NCI-H446 treated with DMSO at 0.1 percent for 48 hours (cell line): ENCODE measurements around the gene ZRANB1.

Source experiments
- DNase-seq: peaks from one replicate; lab custom pipeline; 2025; lab: John Stamatoyannopoulos, UW

Gene ZRANB1

DNA sequence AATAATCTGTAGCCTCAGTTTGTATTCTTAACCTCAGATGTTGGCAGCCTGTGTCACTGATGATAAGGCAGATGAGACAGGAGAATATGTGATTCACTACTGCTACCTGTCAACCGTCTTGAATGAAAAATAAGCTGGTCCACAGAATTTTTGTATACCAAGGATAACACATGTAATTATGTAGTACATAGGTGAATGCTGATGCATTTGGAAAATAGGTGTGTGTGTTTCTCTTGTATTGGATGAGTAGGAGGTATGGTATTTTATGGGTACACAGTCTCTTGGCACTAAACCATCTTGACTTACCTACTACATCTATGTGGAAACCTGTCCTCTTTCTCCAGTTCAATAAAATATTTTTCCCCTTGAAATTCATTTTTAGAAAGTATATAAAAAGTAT is 20.7 kb upstream of the ZRANB1 start:
- no peak for DNase-seq

DNA sequence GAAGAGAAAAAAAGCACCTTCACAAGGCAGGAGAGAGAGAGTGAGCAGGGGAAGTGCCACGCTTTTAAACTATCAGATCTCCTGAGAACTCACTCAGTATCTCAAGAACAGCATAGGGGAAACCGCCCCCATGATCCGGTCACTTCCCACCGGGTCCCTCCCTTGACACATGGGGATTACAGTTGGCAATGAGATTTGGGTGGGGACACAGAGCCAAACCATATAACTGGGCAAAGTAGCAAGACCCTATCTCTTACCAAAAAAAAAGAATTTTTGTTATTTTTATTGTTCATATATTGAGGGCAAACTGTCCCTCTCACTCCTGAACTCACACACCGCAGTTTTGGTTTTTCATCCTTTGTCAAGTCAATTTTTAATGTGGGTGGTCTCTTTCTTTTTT is 18.2 kb upstream of the ZRANB1 start:
- no peak for DNase-seq

DNA sequence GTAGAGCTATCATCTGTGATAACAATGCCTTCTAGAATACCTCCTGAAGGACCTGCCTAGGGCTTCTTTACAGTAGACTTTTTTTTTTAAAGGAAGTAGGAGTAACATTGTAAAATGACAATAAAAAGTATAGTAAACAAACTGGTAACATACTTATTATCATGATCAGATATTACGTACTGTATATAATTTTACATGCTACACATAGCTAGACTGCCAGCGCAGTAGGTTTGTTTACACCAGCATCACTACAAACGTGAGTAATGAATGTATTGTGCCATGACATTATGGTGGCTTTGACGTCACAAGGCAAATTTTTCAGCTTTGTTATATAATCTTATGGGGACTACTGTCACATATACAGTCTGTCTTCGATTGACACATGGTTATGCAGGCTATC is 15.4 kb upstream of the ZRANB1 start:
- DNase-seq = no peak

DNA sequence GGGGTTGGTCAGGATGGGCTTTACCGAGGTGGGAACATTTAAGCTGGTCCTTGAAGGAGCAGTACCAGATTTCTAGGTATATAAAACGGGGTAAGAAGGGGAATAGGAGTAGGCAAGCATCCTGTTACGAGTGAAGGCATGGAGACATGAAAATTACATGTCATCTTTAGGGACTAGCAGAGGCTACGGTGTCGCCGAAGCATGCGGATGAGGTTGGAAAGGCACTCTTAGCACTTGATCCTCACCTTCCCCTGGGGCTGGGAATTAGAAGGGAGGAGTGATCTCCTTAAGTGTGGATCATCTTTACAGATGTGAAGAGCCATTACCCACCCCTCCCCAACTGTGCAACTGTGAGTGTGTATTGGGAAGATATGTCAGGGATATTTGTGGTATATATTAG is 13.8 kb upstream of the ZRANB1 start:
- DNase-seq = no peak

DNA sequence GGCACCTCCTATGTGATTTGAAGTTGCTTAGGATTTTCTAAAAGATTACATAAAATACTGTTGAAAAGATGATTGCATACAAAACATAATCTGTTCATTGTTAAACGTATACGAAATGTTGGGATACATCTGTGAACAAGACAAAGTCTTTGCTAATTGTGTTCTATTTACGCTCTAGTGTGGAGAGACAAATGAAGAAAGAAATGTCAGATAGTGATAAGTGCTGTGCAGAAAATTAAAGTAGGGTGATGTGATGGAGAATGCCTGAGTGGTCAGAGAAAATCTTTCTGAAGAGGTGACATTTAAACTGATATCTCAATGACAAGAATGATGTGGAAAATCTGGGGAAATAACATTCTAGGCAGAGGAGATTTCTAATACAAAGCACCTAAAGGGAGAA is 13.4 kb upstream of the ZRANB1 start:
- DNase-seq = no peak

DNA sequence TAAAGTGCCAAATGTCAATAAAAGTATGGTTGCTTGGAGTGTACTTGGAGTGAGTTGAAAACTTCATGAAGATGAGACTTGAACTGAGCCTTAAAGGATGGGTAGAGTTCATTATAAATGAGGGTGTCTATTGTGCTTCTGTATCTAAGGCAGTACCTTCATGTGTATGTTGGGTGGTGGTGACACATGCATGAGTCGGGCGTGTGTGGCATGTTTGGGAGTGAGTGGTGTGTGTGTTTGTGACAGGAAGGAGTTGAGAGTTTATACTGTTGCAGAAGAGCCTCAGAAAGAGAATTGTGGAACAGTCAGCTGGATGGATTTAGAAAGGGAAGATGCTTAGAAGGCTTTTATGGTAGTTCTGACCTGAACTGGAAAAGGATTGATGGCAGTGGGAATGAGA is 6.0 kb upstream of the ZRANB1 start:
- no peak for DNase-seq

DNA sequence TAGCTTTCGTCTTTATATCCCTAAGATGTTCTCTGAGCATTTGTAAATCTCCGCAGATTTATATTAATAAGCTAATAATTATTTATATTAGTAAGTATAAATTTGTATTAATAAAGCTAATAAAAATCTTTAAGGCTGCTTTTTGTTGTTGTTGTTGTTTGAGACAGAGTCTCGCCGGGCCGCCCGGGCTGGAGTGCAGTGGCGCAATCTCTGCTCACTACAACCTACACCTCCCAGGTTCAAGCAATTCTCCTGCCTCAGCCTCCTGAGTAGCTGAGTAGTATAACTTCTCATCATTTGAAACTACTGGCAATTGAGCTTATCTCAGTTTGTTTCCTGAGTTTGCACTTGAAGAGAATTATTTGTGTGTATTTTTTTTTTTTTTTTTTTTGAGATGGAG is 5.1 kb upstream of the ZRANB1 start:
- no peak for DNase-seq

DNA sequence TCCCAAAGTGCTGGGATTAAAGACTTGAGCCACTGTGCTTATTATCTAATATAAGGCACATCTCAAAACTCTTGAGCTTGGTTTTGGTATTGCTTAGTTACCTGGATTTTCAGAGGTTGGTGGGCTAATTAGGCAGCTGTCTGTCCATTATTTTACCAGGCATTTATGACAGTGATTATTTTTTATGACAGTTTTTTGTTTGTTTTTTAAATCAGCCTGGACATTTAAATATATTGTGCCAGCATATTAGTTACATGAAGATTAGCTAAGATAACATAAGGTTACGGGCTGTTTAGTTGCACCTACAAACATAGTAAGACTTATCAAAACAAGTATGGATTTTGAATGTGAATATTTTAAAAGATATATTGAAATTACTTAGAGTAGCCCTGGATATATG is 2.6 kb upstream of the ZRANB1 start:
- no peak for DNase-seq

DNA sequence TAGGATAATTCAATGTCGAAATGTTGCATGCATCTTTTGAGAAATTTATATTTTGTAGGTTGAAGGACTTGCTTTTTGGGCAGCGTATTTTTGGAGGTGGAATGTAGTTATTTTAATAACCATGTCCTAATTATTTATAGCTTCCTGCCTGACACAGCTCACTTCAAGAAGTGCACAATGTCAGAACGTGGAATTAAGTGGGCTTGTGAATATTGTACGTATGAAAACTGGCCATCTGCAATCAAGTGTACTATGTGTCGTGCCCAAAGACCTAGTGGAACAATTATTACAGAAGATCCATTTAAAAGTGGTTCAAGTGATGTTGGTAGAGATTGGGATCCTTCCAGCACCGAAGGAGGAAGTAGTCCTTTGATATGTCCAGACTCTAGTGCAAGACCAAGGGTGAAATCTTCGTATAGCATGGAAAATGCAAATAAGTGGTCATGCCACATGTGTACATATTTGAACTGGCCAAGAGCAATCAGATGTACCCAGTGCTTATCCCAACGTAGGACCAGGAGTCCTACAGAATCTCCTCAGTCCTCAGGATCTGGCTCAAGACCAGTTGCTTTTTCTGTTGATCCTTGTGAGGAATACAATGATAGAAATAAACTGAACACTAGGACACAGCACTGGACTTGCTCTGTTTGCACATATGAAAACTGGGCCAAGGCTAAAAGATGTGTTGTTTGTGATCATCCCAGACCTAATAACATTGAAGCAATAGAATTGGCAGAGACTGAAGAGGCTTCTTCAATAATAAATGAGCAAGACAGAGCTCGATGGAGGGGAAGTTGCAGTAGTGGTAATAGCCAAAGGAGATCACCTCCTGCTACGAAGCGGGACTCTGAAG is 620 bp downstream of the ZRANB1 start:
- no peak for DNase-seq

DNA sequence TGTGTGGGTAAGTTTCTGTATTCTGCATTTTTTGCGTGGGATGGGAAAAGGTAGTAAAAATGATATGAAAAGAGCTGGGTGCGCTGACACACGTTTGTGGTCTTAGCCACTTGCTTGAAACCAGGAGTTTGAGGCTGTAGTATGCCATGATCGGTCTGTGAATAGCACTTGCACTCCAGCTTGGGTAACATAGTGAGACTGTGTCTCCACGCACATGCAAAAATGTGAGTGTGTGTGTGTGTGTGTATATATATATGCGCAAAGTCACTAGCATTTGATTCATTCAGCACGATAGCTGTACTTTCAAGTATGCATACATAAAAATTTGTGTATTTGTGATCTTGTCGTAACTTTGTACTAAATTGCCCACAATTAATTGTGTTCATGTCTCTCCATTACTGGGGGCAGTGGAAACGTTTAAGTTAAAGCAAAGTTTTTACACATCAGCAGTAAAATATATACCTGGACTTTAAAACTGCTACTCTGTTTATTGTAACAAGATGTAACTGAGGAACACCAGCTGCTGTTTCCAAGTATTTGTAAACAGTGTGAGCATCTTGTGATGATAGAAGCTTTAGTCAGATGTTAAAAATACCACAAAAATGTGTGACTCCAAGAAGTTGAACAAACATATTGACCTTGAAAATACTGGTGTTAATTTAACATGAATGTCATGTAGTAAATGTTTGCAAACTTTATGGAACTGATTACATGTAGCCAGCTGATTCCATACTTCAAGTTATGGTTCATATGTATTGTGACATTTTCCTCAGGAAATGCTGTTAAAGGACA is 1.6 kb downstream of the ZRANB1 start:
- DNase-seq = no peak

DNA sequence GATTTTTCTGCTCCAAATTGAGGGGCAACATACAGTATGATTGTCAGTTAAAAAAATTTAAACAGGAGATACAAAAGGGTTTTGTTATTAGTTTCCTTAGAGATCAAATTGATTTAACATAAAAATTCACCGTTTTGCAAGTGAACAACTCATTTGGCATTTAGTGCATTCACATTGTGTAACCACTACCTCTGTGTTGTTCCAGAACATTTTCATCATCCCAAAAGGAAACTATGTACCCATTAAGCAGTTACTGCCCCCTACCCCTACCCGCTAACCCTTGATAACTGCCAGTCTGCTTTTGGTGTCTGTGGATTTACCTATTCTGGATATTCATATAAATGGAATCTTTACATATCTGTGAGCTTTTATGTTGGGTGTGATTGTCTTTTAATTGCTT is 3.1 kb downstream of the ZRANB1 start:
- no peak for DNase-seq

DNA sequence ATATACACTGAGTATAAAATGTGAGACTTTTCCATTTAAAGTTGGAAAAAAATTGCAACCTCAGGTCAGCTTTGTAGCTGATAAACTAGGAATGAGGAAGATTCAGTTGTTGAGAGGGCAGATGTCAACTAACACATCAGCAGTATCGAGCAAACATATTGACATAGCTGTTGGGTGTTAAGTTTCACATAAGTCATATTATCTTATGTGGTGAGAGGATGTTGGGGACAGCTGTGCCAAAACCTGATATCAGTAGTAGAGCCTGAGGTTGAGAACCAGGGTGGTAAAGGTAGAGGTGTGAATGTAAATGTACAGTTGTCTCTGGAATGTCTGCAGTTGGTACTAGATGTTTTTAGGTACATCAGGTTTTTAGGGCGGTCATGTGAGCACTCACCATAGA is 5.0 kb downstream of the ZRANB1 start:
- no peak for DNase-seq

DNA sequence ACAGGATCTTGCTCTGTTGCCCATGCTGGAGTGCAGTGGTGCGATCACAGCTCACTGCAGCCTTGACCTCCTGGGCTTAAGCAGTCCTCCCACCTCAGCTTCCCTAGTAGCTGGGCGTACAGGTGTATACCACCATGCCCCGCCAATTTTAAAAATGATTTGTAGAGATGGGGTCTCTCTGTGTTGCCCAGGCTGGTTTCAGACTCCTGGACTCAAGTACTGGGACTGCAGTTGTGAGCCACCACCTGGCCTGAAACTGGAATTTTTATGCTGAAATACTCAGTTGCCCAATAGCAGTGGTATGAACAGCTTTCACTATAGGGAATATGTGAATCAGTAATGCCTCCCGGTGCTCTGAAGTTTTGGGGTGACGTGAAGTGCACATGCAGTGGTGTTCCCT is 7.6 kb downstream of the ZRANB1 start:
- DNase-seq = no peak

DNA sequence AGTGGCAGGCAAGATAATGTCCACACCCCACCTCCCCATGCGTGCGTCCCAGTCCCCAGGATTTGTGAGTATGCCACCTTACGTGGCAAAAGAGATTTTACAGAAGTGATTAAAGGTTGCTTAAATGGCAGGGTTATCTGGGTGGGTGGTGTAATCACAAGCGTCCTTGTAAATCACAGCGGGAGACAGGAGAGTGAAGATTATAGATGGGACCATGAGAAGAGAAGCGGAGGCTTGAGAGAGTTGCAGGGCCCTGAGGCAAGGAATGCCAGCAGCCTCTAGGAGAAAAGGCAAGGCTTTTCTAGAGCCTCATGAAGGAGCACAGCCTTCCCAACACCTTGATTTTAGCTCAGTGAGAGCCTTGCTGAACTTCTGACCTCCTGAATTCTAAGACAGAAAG is 10.2 kb downstream of the ZRANB1 start:
- no peak for DNase-seq

DNA sequence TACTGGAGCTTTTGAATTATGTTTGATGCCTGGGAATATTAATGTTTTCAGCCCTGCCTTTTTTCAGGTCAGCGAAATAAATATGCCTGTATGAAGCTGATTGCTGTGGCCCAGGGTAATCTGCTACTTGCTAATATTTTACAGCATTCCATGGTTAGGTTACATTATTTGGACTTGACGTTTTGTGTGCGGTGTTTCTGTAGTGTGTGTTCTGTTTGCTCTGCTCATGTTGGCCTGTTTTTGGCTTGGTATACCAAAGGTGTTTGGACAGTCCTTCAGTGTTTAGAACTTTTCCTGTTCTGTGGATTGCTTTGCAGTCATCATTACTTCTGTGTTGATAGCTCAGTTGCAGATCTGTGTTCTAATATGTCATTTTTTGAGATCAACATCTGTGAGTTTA is 11.5 kb downstream of the ZRANB1 start:
- DNase-seq = no peak

DNA sequence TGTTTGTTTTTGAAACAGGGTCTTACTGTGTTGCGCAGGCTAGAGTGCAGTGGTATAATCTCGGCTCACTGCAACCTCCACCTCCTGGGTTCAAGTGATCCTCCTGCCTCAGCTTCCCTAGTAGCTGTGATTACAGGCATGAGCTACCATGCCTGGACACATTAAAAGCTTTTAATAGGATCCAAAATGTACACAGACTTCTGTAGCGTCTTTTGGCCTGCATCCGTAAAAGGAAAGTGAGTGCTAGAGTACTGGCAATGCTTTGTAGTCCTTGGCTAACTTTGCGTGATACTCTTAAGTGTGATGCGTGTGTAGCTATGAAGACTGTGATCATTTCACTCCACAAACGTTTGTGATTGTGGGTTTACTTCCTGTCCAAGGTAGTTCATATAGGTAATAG is 13.3 kb downstream of the ZRANB1 start:
- no peak for DNase-seq

DNA sequence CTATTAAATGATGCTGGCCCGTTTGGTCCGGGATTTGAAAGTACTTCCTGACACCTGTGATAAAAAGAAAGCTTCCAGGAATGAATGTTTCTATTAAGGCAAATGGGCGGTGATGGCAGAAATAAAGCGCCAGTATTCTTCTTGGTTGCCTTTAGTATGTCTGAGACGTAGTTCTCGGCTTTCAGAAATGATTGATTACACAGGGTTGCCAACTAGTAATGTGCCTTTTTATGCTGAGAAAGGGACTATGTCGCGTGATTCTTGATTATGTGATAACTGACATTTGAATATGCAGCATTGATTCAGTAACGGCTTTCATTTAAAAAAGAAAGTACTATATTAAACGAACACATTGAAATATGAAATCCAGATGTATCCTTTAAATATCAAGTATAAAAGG is 13.9 kb downstream of the ZRANB1 start:
- DNase-seq = no peak

DNA sequence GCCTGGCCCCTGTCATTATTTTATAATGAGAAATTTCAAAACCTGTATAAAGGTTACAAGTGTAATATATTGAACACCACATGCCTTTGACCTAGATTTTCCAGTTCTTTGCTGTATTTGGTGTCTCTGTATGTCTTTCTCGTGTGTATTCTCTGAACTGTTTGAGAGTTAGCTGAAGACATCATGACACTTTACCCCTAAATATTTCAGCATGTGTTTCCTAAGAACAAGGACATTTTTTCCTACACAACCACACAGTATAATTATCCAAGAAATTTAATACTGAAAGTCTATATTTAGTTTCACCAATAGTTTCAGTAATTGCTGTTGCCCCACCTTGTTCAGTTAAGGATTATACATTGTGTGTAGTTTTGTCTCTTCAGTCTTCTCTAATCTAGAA is 14.8 kb downstream of the ZRANB1 start:
- DNase-seq = no peak

DNA sequence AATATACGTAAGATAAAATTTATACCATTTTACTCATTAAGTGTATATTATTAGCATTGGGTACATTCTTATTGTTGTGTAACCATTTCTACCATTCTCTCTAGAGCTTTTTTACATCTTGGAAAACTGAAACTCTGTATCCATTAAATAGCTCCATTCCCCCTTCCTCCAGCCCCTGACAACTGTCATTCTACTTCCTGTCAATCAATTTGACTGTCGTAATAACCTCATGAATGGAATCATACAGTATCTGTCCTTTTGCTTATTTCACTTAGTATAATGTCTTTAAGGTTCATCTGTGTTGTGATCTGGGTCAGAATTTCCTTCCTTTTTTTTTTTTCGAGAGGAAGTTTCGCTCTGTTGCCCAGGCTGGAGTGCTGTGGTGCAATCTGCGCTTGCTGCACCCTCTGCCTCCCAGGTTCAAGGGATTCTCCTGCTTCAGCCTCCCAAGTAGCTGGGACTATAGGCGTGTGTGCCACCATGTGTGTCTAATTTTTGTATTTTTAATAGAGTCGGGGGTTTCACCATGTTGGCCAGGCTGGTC is 15.6 kb downstream of the ZRANB1 start:
- DNase-seq = no peak

DNA sequence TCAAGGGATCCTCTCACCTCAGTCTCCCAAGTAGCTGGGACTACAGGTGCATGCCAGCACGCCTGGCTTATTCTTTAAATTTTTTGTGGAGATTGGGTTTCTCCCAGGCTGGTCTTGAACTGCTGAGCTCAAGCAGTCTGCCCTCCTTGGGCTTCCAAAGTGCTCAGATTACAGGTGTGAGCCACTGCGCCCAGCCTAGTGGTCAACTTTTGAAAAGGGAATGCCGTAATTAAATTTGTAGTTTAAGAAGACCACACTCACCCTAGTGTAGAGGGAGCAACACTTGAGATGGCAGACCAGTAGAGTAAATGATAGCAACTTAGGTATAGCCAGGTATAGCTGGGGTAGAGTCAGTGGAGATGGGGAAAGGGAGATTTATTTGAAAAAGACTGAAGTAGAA is 17.6 kb downstream of the ZRANB1 start:
- DNase-seq = no peak

DNA sequence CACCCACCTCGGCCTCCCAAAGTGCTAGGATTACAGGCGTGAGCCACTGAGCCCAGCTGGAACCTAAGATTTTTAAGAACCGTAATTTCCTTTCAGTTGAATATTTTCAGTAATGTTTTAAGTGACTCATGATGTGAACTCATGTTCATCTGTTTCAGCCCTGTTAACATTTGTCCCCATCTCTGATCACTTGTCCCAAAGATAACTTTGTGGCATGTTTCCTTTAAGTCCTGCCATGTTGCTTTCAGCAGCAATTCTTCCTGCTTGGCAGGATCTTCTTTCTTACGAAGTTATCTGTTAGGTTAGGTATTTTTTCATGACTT is 19.3 kb downstream of the ZRANB1 start:
- DNase-seq = no peak

DNA sequence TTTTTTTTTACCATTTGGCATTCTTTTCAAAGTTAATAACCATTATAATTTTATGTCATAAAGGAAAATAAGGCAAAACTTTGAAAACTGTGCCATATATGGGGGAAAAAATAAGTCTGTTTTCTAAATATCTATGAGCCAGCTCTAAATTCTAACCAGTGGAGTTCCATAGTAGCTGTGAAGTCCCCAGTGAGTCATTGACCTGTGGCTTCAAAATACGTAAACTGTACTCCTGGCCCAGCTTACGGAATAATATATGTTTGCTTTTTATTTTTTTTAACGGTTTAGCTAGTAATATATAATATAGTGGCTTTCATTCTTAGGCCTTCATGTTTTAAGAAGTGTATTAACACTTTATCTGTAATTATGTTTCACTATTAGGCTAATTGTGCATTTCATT is 20.5 kb downstream of the ZRANB1 start:
- DNase-seq = no peak
